Stimulated activated CD8-positive, alpha-beta memory T cell treated with anti-CD3 and anti-CD28 coated beads, Interleukin-2, amount 100 ng/mL, for 1 hour (primary cell): ENCODE measurements around the gene NEURL1.
"Not testable (repeated sequence)": the region's sequence is repeated elsewhere in the genome, so short reads cannot be mapped to it uniquely, and the experiment has no call there.

ENCODE experiments used
- DNase-seq, 2 donors: peaks; one replicate each; pipeline ENCODE4 v3.0.0-alpha.2; 2020; ENCODE audit warnings: low read depth in 2 of 2

The NEURL1 gene

GRCh38 chr10:103514244-103514643, 20.7 kb downstream of the NEURL1 start:
- no peak for DNase-seq

- DNase-seq = no peak
Observed at GRCh38 chr10:103517234-103518085, 24.0 kb downstream of the NEURL1 start.

GRCh38 chr10:103519798-103520197, 26.3 kb downstream of the NEURL1 start:
- no peak for DNase-seq

- DNase-seq = not testable (repeated sequence)
Observed at GRCh38 chr10:103522006-103522405, 28.5 kb downstream of the NEURL1 start.

- DNase-seq = no peak
Observed at GRCh38 chr10:103523683-103524082, 30.2 kb downstream of the NEURL1 start.

GRCh38 chr10:103525901-103526300, 32.4 kb downstream of the NEURL1 start:
- DNase-seq = no peak

- DNase-seq = not testable (repeated sequence)
Observed at GRCh38 chr10:103527476-103527875, 34.0 kb downstream of the NEURL1 start.

GRCh38 chr10:103528549-103528948, 35.0 kb downstream of the NEURL1 start:
- DNase-seq = no peak

- DNase-seq = no peak
Observed at GRCh38 chr10:103529539-103529938, 36.0 kb downstream of the NEURL1 start.

GRCh38 chr10:103533827-103534226, 40.3 kb downstream of the NEURL1 start:
- DNase-seq = no peak

GRCh38 chr10:103534621-103535498, 41.4 kb downstream of the NEURL1 start:
- DNase-seq = no peak

GRCh38 chr10:103535595-103535994, 42.1 kb downstream of the NEURL1 start:
- DNase-seq = no peak

- DNase-seq = no peak
Observed at GRCh38 chr10:103539751-103540150, 46.2 kb downstream of the NEURL1 start.

GRCh38 chr10:103540722-103541121, 47.2 kb downstream of the NEURL1 start:
- no peak for DNase-seq

GRCh38 chr10:103541616-103542015, 48.1 kb downstream of the NEURL1 start:
- no peak for DNase-seq

- DNase-seq = no peak
Observed at GRCh38 chr10:103542764-103543616, 49.5 kb downstream of the NEURL1 start.

- DNase-seq = no peak
Observed at GRCh38 chr10:103543617-103544525, 50.4 kb downstream of the NEURL1 start.

- no peak for DNase-seq
Observed at GRCh38 chr10:103544657-103545310, 51.3 kb downstream of the NEURL1 start.

GRCh38 chr10:103545366-103545765, 51.9 kb downstream of the NEURL1 start:
- DNase-seq = no peak

GRCh38 chr10:103545771-103546281, 52.3 kb downstream of the NEURL1 start:
- DNase-seq = no peak
